Activated CD4-positive, alpha-beta T cell treated with anti-CD3 and anti-CD28 coated beads for 36 hours (primary cell): Measurements from ENCODE around the gene ATAD3C. TPM values are rescaled to one million over a fixed set of nuclear protein-coding genes. Genes with fewer than 3 reads are reported as not detected.
"Not testable (repeated sequence)": the region's sequence is repeated elsewhere in the genome, so short reads cannot be mapped to it uniquely, and the experiment has no call there.

Source experiments
- ATAC-seq: fragments of 200-7000 bp; cut with Tn5 transposase; one replicate; pipeline ENCODE4 v1.10.0; 2021; ENCODE audit warnings: mild to moderate bottlenecking, moderate library complexity
- CTCF ChIA-PET: fragments of 350-600 bp; sonication (Branson Sonifier 250); formaldehyde crosslinking; loops from one replicate; lab custom pipeline; 2021; ENCODE audit warnings: antibody characterized with exemption; lab: Charles Lee
- POLR2A ChIA-PET: fragments of 350-600 bp; sonication (Branson Sonifier 250); formaldehyde crosslinking; loops from one replicate; lab custom pipeline; 2021; ENCODE audit warnings: antibody characterized with exemption, inconsistent platforms; lab: Charles Lee
- DNase-seq: peaks from one replicate; pipeline ENCODE4 v3.0.0-alpha.2; 2020
- H3K27ac Mint-ChIP-seq: one replicate; pipeline ENCODE4 v1.8.0; 2021; ENCODE audit warnings: mixed read lengths
- H3K27me3 Mint-ChIP-seq: one replicate; pipeline ENCODE4 v1.8.0; 2021; ENCODE audit warnings: mixed read lengths
- H3K36me3 Mint-ChIP-seq: one replicate; pipeline ENCODE4 v1.8.0; 2021; ENCODE audit warnings: low read depth, mixed read lengths
- H3K4me1 Mint-ChIP-seq: one replicate; pipeline ENCODE4 v1.8.0; 2021; ENCODE audit warnings: mixed read lengths
- H3K4me3 Mint-ChIP-seq: one replicate; pipeline ENCODE4 v1.8.0; 2021; ENCODE audit warnings: mild to moderate bottlenecking, moderate library complexity, mixed read lengths
- H3K9me3 Mint-ChIP-seq: one replicate; pipeline ENCODE4 v1.8.0; 2021; ENCODE audit warnings: low read depth, mixed read lengths
- intact Hi-C, 2 experiments: fragments of 100-400 bp; cut with DNase I in 1 of 2; cut with micrococcal nuclease in 1 of 2; formaldehyde crosslinking; loops; one replicate each; pipeline versions ENCODE4 v1.14.2 to v1.15.1; 2022 to 2024; cut with DNase I, micrococcal nuclease
- total RNA-seq, 2 experiments: library from RNA; stranded (reverse); gene quantifications; one replicate each; pipeline ENCODE4 v1.2.3, GENCODE V29; 2021

Gene ATAD3C
- total RNA-seq, 2 experiments from 2014 or later = 0.30 to 0.39 TPM

GRCh38 chr1:1470626-1471388, 21.3 kb downstream of the ATAD3C start:
- POLR2A ChIA-PET = no interaction called here
- Mint-ChIP-seq H3K27me3 (peaks cover under 1% of the 10 kb centered on the region), H3K9me3 (no peaks in the 10 kb centered on the region), H3K4me3 (peak overlapping the region; percentile 89), H3K4me1 (peaks cover 21% of the 10 kb centered on the region), H3K27ac (peak overlapping the region; percentile 67), H3K36me3 (peaks cover 2% of the 10 kb centered on the region)
- CTCF ChIA-PET = interaction anchor here (0.6 kb wide), 1 partner anchor 144 kb away, joined by 3 read pairs; the partner anchor contains the start of gene MIB2
- intact Hi-C loops = loop anchor here in 1 of 2 experiments (1.0 to 2.0 kb wide), 16 partner anchors 36 to 448 kb away; partner anchors contain the start of genes AURKAIP1, C1orf159, CCNL2 and CDK11B
- DNase-seq = peak; percentile 30
- no peak for ATAC-seq

- Mint-ChIP-seq H3K27me3 (no peaks in the 10 kb centered on the region), H3K27ac (peak within 1 kb of the TSS; percentile 67), H3K4me1 (peaks cover 21% of the 10 kb centered on the region), H3K4me3 (peak within 1 kb of the TSS; percentile 89), H3K9me3 (no peaks in the 10 kb centered on the region), H3K36me3 (peaks cover 2% of the 10 kb centered on the region)
- intact Hi-C loops = loop anchor here in 1 of 2 experiments (1.0 to 2.0 kb wide), 16 partner anchors 36 to 447 kb away; partner anchors contain the start of genes AURKAIP1, C1orf159, CCNL2 and CDK11B
- DNase-seq (peak; percentile 98), ATAC-seq (peak; percentile 97)
- POLR2A ChIA-PET = no interaction called here
- CTCF ChIA-PET = interaction anchor here (0.6 kb wide), 1 partner anchor 144 kb away, joined by 3 read pairs; the partner anchor contains the start of gene MIB2
These were observed 22.0 kb downstream of the ATAD3C start, which contains the start of gene ATAD3B for GRCh38 chr1:1471389-1472052. ATAD3B (plus strand) TSS chr1:1471765; CDS start chr1:1471885, 120 bp downstream.

GRCh38 chr1:1472053-1472876, 22.8 kb downstream of the ATAD3C start:
- ATAC-seq (peak; percentile 33), DNase-seq (peak; percentile 30)
- Mint-ChIP-seq H3K4me3 (peak overlapping the region; percentile 80), H3K4me1 (peaks cover 21% of the 10 kb centered on the region), H3K27ac (peak overlapping the region; percentile 42)
- H3K36me3 Mint-ChIP-seq, CTCF ChIA-PET, intact Hi-C loops, POLR2A ChIA-PET, H3K9me3 Mint-ChIP-seq, H3K27me3 Mint-ChIP-seq: not testable (repeated sequence)

GRCh38 chr1:1476011-1476410, 26.5 kb downstream of the ATAD3C start:
- POLR2A ChIA-PET, intact Hi-C loops, H3K27me3 Mint-ChIP-seq, H3K4me1 Mint-ChIP-seq, H3K9me3 Mint-ChIP-seq, DNase-seq, H3K27ac Mint-ChIP-seq, ATAC-seq, CTCF ChIA-PET, H3K4me3 Mint-ChIP-seq: not testable (repeated sequence)
- H3K36me3 Mint-ChIP-seq = peaks cover 24% of the 10 kb centered on the region

- DNase-seq = no peak
- intact Hi-C loops = no loop called here
- H3K27me3 Mint-ChIP-seq = no peaks in the 10 kb centered on the region
- H3K4me1 Mint-ChIP-seq = peaks cover 9% of the 10 kb centered on the region
- ChIA-PET CTCF (interaction anchor here (0.8 kb wide), 1 partner anchor 31 kb away, joined by 3 read pairs; no protein-coding TSS in a partner anchor), POLR2A (no interaction called here)
- H3K36me3 Mint-ChIP-seq = peaks cover 27% of the 10 kb centered on the region
- H3K9me3 Mint-ChIP-seq = no peaks in the 10 kb centered on the region
- no peak overlapping the region for H3K4me3 Mint-ChIP-seq
- ATAC-seq = no peak
- no peak overlapping the region for H3K27ac Mint-ChIP-seq
These were observed 27.7 kb downstream of the ATAD3C start for GRCh38 chr1:1477206-1477605.

GRCh38 chr1:1479547-1480487, 30.3 kb downstream of the ATAD3C start:
- Mint-ChIP-seq H3K4me1 (peaks cover 2% of the 10 kb centered on the region), H3K4me3 (no peak overlapping the region), H3K36me3 (peaks cover 30% of the 10 kb centered on the region), H3K27ac (no peak overlapping the region), H3K9me3 (no peaks in the 10 kb centered on the region), H3K27me3 (no peaks in the 10 kb centered on the region)
- ATAC-seq (no peak), DNase-seq (no peak)
- intact Hi-C loops = no loop called here
- POLR2A ChIA-PET = no interaction called here
- CTCF ChIA-PET = no interaction called here

GRCh38 chr1:1480488-1480867, 31.0 kb downstream of the ATAD3C start:
- H3K9me3 Mint-ChIP-seq, intact Hi-C loops, H3K27ac Mint-ChIP-seq, H3K27me3 Mint-ChIP-seq, ATAC-seq, POLR2A ChIA-PET, H3K4me1 Mint-ChIP-seq, H3K4me3 Mint-ChIP-seq, CTCF ChIA-PET, DNase-seq: not testable (repeated sequence)
- H3K36me3 Mint-ChIP-seq = peaks cover 30% of the 10 kb centered on the region

GRCh38 chr1:1481811-1482210, 32.3 kb downstream of the ATAD3C start:
- H3K27ac Mint-ChIP-seq, DNase-seq, H3K9me3 Mint-ChIP-seq, H3K4me3 Mint-ChIP-seq, intact Hi-C loops, POLR2A ChIA-PET, H3K27me3 Mint-ChIP-seq, ATAC-seq, H3K4me1 Mint-ChIP-seq, CTCF ChIA-PET: not testable (repeated sequence)
- peaks cover 29% of the 10 kb centered on the region for H3K36me3 Mint-ChIP-seq

- Mint-ChIP-seq H3K27me3 (no peaks in the 10 kb centered on the region), H3K4me3 (no peak overlapping the region), H3K27ac (no peak overlapping the region), H3K9me3 (no peaks in the 10 kb centered on the region), H3K36me3 (peaks cover 23% of the 10 kb centered on the region), H3K4me1 (no peaks in the 10 kb centered on the region)
- intact Hi-C loops = no loop called here
- DNase-seq (no peak), ATAC-seq (no peak)
- ChIA-PET POLR2A (no interaction called here), CTCF (interaction anchor here (1.1 kb wide), 1 partner anchor 22 kb away, joined by 3 read pairs; no protein-coding TSS in a partner anchor)
These were observed 33.4 kb downstream of the ATAD3C start for GRCh38 chr1:1482856-1483255.

GRCh38 chr1:1483714-1484113, 34.2 kb downstream of the ATAD3C start:
- H3K27me3 Mint-ChIP-seq = no peaks in the 10 kb centered on the region
- no peak overlapping the region for H3K27ac Mint-ChIP-seq
- peaks cover 27% of the 10 kb centered on the region for H3K36me3 Mint-ChIP-seq
- H3K4me1 Mint-ChIP-seq = no peaks in the 10 kb centered on the region
- ChIA-PET POLR2A (no interaction called here), CTCF (interaction anchor here (1.1 kb wide), 1 partner anchor 21 kb away, joined by 3 read pairs; no protein-coding TSS in a partner anchor)
- intact Hi-C loops = no loop called here
- ATAC-seq = no peak
- no peak overlapping the region for H3K4me3 Mint-ChIP-seq
- no peak for DNase-seq
- H3K9me3 Mint-ChIP-seq = no peaks in the 10 kb centered on the region
